ENCODE data around the gene C10orf53. TPM values are rescaled to one million over a fixed set of nuclear protein-coding genes. Genes with fewer than 3 reads are reported as not detected.
A peak's percentile ranks its signal among the peaks of the same experiment; 100 is the strongest.

C10orf53 gene
- total RNA-seq, 1 donor from 2014 or later: not detected

GRCh38 chr10:49663596-49663995 lies 15.9 kb upstream of the C10orf53 start:
- DNase-seq (ENCODE audit: extremely low spot score, unreplicated experiment): no peak
- Mint-ChIP-seq H3K9me3 (peaks cover 8% of the 10 kb centered on the region), H3K4me3 (no peak overlapping the region), H3K36me3 (no peaks in the 10 kb centered on the region), H3K27me3 (peaks cover 53% of the 10 kb centered on the region), H3K27ac (no peak overlapping the region), H3K4me1 (ENCODE audit: unreplicated experiment) (peaks cover 7% of the 10 kb centered on the region)
- no peak for TF ChIP-seq CTCF (conservative IDR thresholded peaks at IDR 0.05)

- no peak for DNase-seq (ENCODE audit: extremely low spot score, unreplicated experiment)
- Mint-ChIP-seq H3K4me1 (ENCODE audit: unreplicated experiment) (peaks cover 7% of the 10 kb centered on the region), H3K36me3 (no peaks in the 10 kb centered on the region), H3K9me3 (peaks cover 2% of the 10 kb centered on the region), H3K27me3 (peaks cover 59% of the 10 kb centered on the region), H3K27ac (no peak overlapping the region), H3K4me3 (no peak overlapping the region)
- no peak for TF ChIP-seq CTCF (conservative IDR thresholded peaks at IDR 0.05)
Measured at GRCh38 chr10:49664006-49664841, 15.2 kb upstream of the C10orf53 start.

GRCh38 chr10:49664842-49665355 lies 14.6 kb upstream of the C10orf53 start:
- TF ChIP-seq CTCF (conservative IDR thresholded peaks at IDR 0.05): no peak
- Mint-ChIP-seq H3K27ac (no peak overlapping the region), H3K27me3 (peaks cover 61% of the 10 kb centered on the region), H3K36me3 (no peaks in the 10 kb centered on the region), H3K9me3 (no peaks in the 10 kb centered on the region), H3K4me1 (ENCODE audit: unreplicated experiment) (peaks cover 7% of the 10 kb centered on the region), H3K4me3 (no peak overlapping the region)
- DNase-seq (ENCODE audit: extremely low spot score, unreplicated experiment): no peak

- Mint-ChIP-seq H3K27me3 (peaks cover 65% of the 10 kb centered on the region), H3K4me1 (ENCODE audit: unreplicated experiment) (peaks cover 7% of the 10 kb centered on the region)
- TF ChIP-seq CTCF (conservative IDR thresholded peaks at IDR 0.05): no peak
Measured at GRCh38 chr10:49666054-49666615, 13.3 kb upstream of the C10orf53 start.

GRCh38 chr10:49666685-49667084 lies 12.8 kb upstream of the C10orf53 start:
- Mint-ChIP-seq H3K36me3 (no peaks in the 10 kb centered on the region), H3K27me3 (peaks cover 63% of the 10 kb centered on the region), H3K9me3 (no peaks in the 10 kb centered on the region), H3K4me3 (no peak overlapping the region), H3K4me1 (ENCODE audit: unreplicated experiment) (peaks cover 7% of the 10 kb centered on the region), H3K27ac (no peak overlapping the region)
- no peak for TF ChIP-seq CTCF (conservative IDR thresholded peaks at IDR 0.05)
- peak; percentile 31 for DNase-seq (ENCODE audit: extremely low spot score, unreplicated experiment)

More at GRCh38 chr10:49666054-49666615, 13.3 kb upstream of the C10orf53 start:
- H3K36me3 Mint-ChIP-seq: no peaks in the 10 kb centered on the region
- no peaks in the 10 kb centered on the region for H3K9me3 Mint-ChIP-seq
- H3K4me3 Mint-ChIP-seq: no peak overlapping the region
- H3K27ac Mint-ChIP-seq: no peak overlapping the region
- no peak for DNase-seq (ENCODE audit: extremely low spot score, unreplicated experiment)
